SK-N-SH (cell line): ENCODE results near the gene PTPRD. TPM values are rescaled to one million over a fixed set of nuclear protein-coding genes. Genes with fewer than 3 reads are reported as not detected.

ENCODE experiments used
- CTCF ChIA-PET: fragments of 300-600, 350-600 bp; formaldehyde crosslinking; extraction: SDS; loops from one replicate; lab custom pipeline; 2021; lab: Yijun Ruan, JAX
- POLR2A ChIA-PET: fragments of 350-600 bp; sonication (Branson Sonifier 250); formaldehyde crosslinking; extraction: SDS; loops from one replicate; lab custom pipeline; 2020; ENCODE audit warnings: antibody characterized with exemption, inconsistent platforms; lab: Yijun Ruan, JAX
- DNase-seq: peaks from one replicate; pipeline ENCODE4 v3.0.0; 2012
- H2AFZ ChIP-seq: fragments of 200-600 bp; sonication (generic); 2 replicates; pipeline ENCODE4 v1.8.1; 2016; ENCODE audit warnings: antibody characterized with exemption, mild to moderate bottlenecking, low read depth
- H3F3A ChIP-seq: fragments of 200-600 bp; sonication (generic); replicated peaks from 2 replicates; pipeline ENCODE3; 2016; ENCODE audit warnings: antibody characterized with exemption, mild to moderate bottlenecking; ENCODE audit not compliant: insufficient read depth
- H3K27ac ChIP-seq, 2 experiments: fragments of 200-500 bp in 1 of 2; fragments of 200-600 bp in 1 of 2; sonication (Bioruptor generic) in 1 of 2; sonication (generic), shearing (Covaris generic) in 1 of 2; 2 replicates each; pipeline versions ENCODE4 v1.5.1 to v1.6.1; 2014 to 2016; ENCODE audit warnings: low read depth in 2 of 2, inconsistent platforms in 1 of 2, low read length in 1 of 2, mild to moderate bottlenecking in 1 of 2, mixed read lengths in 1 of 2
- H3K27me3 ChIP-seq: fragments of 200-600 bp; sonication (generic), shearing (Covaris generic); 2 replicates; pipeline ENCODE4 v1.6.1; 2016; ENCODE audit warnings: mixed run types; ENCODE audit not compliant: insufficient read depth
- H3K36me3 ChIP-seq, 2 experiments: fragments of 200-500 bp in 1 of 2; fragments of 200-600 bp in 1 of 2; sonication (Bioruptor generic) in 1 of 2; sonication (generic) in 1 of 2; replicated peaks in 1 of 2; 2 replicates each; pipeline versions ENCODE3 to v1.5.1; 2014 to 2016; ENCODE audit warnings: low read length in 1 of 2, mild to moderate bottlenecking in 1 of 2; ENCODE audit not compliant: insufficient read depth in 2 of 2, control insufficient read depth in 1 of 2
- H3K4me1 ChIP-seq, 2 experiments: fragments of 200-500 bp in 1 of 2; fragments of 200-600 bp in 1 of 2; sonication (Bioruptor generic) in 1 of 2; sonication (generic), shearing (Covaris generic) in 1 of 2; 2 replicates each; pipeline versions ENCODE4 v1.5.1 to v1.6.1; 2014 to 2016; ENCODE audit warnings: low read depth in 1 of 2, low read length in 1 of 2, mixed run types in 1 of 2; ENCODE audit not compliant: insufficient read depth in 2 of 2, control insufficient read depth in 1 of 2
- H3K4me2 ChIP-seq: fragments of 200-600 bp; sonication (generic), shearing (Covaris generic); 2 replicates; pipeline ENCODE4 v1.6.1; 2017; ENCODE audit warnings: mixed run types
- H3K4me3 ChIP-seq, 2 experiments: fragments of 200-500 bp in 1 of 2; fragments of 200-600 bp in 1 of 2; sonication (Bioruptor generic) in 1 of 2; sonication (generic), shearing (Covaris generic) in 1 of 2; 2 replicates each; pipeline versions ENCODE4 v1.5.1 to v1.8.1; 2014 to 2016; ENCODE audit warnings: low read depth in 2 of 2, inconsistent platforms in 1 of 2, low read length in 1 of 2, mild to moderate bottlenecking in 1 of 2, mixed read lengths in 1 of 2, moderate library complexity in 1 of 2
- H3K79me2 ChIP-seq: fragments of 200-600 bp; sonication (generic); 2 replicates; pipeline ENCODE4 v1.8.1; 2017; ENCODE audit warnings: mild to moderate bottlenecking; ENCODE audit not compliant: insufficient read depth
- H3K9ac ChIP-seq: fragments of 200-600 bp; sonication (generic); 2 replicates; pipeline ENCODE4 v1.6.1; 2017; ENCODE audit warnings: mixed run types
- H3K9me2 ChIP-seq: fragments of 200-600 bp; sonication (generic); 2 replicates; pipeline ENCODE4 v1.6.1; 2017; ENCODE audit warnings: mixed run types
- H3K9me3 ChIP-seq: fragments of 200-600 bp; sonication (generic); 2 replicates; pipeline ENCODE4 v1.6.1; 2017; ENCODE audit warnings: mixed run types, mild to moderate bottlenecking, moderate library complexity
- H4K20me1 ChIP-seq: fragments of 200-600 bp; sonication (generic); 2 replicates; pipeline ENCODE4 v1.6.1; 2017; ENCODE audit warnings: mild to moderate bottlenecking, mixed run types; ENCODE audit not compliant: insufficient read depth
- CTCF ChIP-seq: fragments of 200-600 bp; sonication (generic); IDR thresholded peaks from 2 replicates; pipeline ENCODE4 v1.6.1; 2017; ENCODE audit warnings: antibody characterized with exemption, mild to moderate bottlenecking, moderate library complexity
- ELF1 ChIP-seq: IDR thresholded peaks from 2 replicates; pipeline ENCODE4 v1.4.0; 2012
- EP300 ChIP-seq, 2 experiments: IDR thresholded peaks; 2 replicates each; pipeline versions ENCODE4 v1.4.0 to v1.6.1; 2012; ENCODE audit warnings: borderline replicate concordance in 1 of 2, low read depth in 1 of 2, low read length in 1 of 2
- FOXM1 ChIP-seq: IDR thresholded peaks from 2 replicates; pipeline ENCODE4 v1.4.0; 2012; ENCODE audit warnings: low read depth, mild to moderate bottlenecking
- GABPA ChIP-seq: IDR thresholded peaks from 2 replicates; pipeline ENCODE4 v1.4.0; 2012; ENCODE audit warnings: low read depth, mild to moderate bottlenecking
- GATA2 ChIP-seq: sonication (generic); formaldehyde crosslinking; IDR thresholded peaks from 2 replicates; pipeline ENCODE4 v1.5.0; 2020; ENCODE audit warnings: mild to moderate bottlenecking, missing genetic modification reagents
- IRF3 ChIP-seq: fragments of 150-350 bp; IDR thresholded peaks from 2 replicates; pipeline ENCODE4 v1.6.1; 2016; ENCODE audit warnings: mild to moderate bottlenecking, low read depth, low read length
- JUND ChIP-seq: IDR thresholded peaks from 2 replicates; pipeline ENCODE4 v1.4.0; 2012
- MEF2A ChIP-seq: IDR thresholded peaks from 2 replicates; pipeline ENCODE4 v1.4.0; 2012; ENCODE audit warnings: low read depth, borderline replicate concordance
- NRF1 ChIP-seq: IDR thresholded peaks from 2 replicates; pipeline ENCODE4 v1.6.1; 2012; ENCODE audit warnings: low read depth, mild to moderate bottlenecking, low read length
- POLR2AphosphoS5 ChIP-seq: IDR thresholded peaks from 2 replicates; pipeline ENCODE4 v1.6.1; 2012; ENCODE audit warnings: low read depth, low read length
- RXRA ChIP-seq: IDR thresholded peaks from 2 replicates; pipeline ENCODE4 v1.4.0; 2012; ENCODE audit warnings: low read depth, mild to moderate bottlenecking, borderline replicate concordance
- SIN3A ChIP-seq: IDR thresholded peaks from 2 replicates; pipeline ENCODE4 v1.6.1; 2012; ENCODE audit warnings: low read depth, mild to moderate bottlenecking, low read length, moderate library complexity, borderline replicate concordance
- SMC3 ChIP-seq: IDR thresholded peaks from 2 replicates; pipeline ENCODE4 v1.6.1; 2012; ENCODE audit warnings: low read depth, low read length, improper control_type of control experiment
- TAF1 ChIP-seq: IDR thresholded peaks from 2 replicates; pipeline ENCODE4 v1.6.1; 2012; ENCODE audit warnings: low read depth, mild to moderate bottlenecking, low read length, moderate library complexity, borderline replicate concordance
- YY1 ChIP-seq: IDR thresholded peaks from 2 replicates; pipeline ENCODE4 v1.4.0; 2012; ENCODE audit warnings: low read depth, mild to moderate bottlenecking
- ZBTB33 ChIP-seq: IDR thresholded peaks from 2 replicates; pipeline ENCODE4 v1.4.0; 2012; ENCODE audit warnings: low read depth, borderline replicate concordance
- WGBS: methylation state at CpG from one replicate; pipeline ENCODE4 v1.1.6; 2017; ENCODE audit warnings: low lambda C conversion rate; 5-methylcytosine and 5-hydroxymethylcytosine counted together
- polyA plus RNA-seq, 3 experiments: library from polyadenylated mRNA; depleted of rRNA; stranded (reverse); fragments of >200 nt; gene quantifications; 2 replicates each; pipeline ENCODE4 v1.2.3, GENCODE V29; 2012

The PTPRD gene
- polyA plus RNA-seq, 1 of the 3 experiments (the other 2 are of a cell fraction): 0.15 TPM

GRCh38 chr9:8391132-8391531 lies 2221.7 kb downstream of the PTPRD start:
- Histone ChIP-seq H3K9ac (no peak overlapping the region), H4K20me1 (no peaks in the 10 kb centered on the region), H2AFZ (no peak overlapping the region), H3K36me3 (no peaks in the 10 kb centered on the region), H3K27me3 (no peaks in the 10 kb centered on the region), H3F3A (no peaks in the 10 kb centered on the region), H3K4me2 (no peak overlapping the region), H3K27ac (no peak overlapping the region), H3K9me2 (no peaks in the 10 kb centered on the region), H3K4me1 (peaks cover 0 to 2% of the 10 kb centered on the region in 2 experiments; a peak in 1 of 4 replicates), H3K9me3 (no peaks in the 10 kb centered on the region), H3K79me2 (no peaks in the 10 kb centered on the region), H3K4me3 (no peak overlapping the region)
- TF ChIP-seq SMC3: no peak
- TF ChIP-seq CTCF: no peak
- TF ChIP-seq NRF1: no peak
- TF ChIP-seq IRF3: no peak
- TF ChIP-seq ELF1: no peak
- no peak for TF ChIP-seq GABPA
- no peak for TF ChIP-seq MEF2A
- no peak for TF ChIP-seq FOXM1
- no peak for TF ChIP-seq JUND
- no peak for TF ChIP-seq POLR2AphosphoS5
- no peak for TF ChIP-seq GATA2 (CRISPR knock-in tag)
- no peak for TF ChIP-seq TAF1
- no peak for TF ChIP-seq EP300 (IDR thresholded peaks at IDR 0.05; ENCODE audit: borderline replicate concordance in 1 of 2, low read depth in 1 of 2, low read length in 1 of 2)
- no peak for TF ChIP-seq ZBTB33
- no peak for TF ChIP-seq SIN3A
- no peak for TF ChIP-seq YY1
- TF ChIP-seq RXRA: no peak
- 51% methylated on average over 4 of the region's 4 CpGs for WGBS
- ChIA-PET CTCF (interaction anchor here (1.2 kb wide), 1 partner anchor 11 kb away, joined by 4 read pairs; no protein-coding TSS in a partner anchor), POLR2A (no interaction called here)
- no peak for DNase-seq
